HCT116 (cell line): Measurements from ENCODE around the gene CCM2. TPM values are rescaled to one million over a fixed set of nuclear protein-coding genes. Genes with fewer than 3 reads are reported as not detected.

Experiments
- ATAC-seq: fragments of 200-7000 bp; cut with Tn5 transposase; 2 replicates; pipeline ENCODE4 v1.9.1; 2020; ENCODE audit warnings: mild to moderate bottlenecking, moderate library complexity
- BruUV-seq: library from RNA; stranded (reverse); fragments of 400-500 nt; replicated peaks from 2 replicates; lab custom pipeline; 2021; lab: Mats Ljungman, UMichigan
- CTCF ChIA-PET: fragments of 300-600 bp; sonication (Branson Sonifier 250); formaldehyde crosslinking; loops from one replicate; lab custom pipeline; 2021; ENCODE audit warnings: antibody characterized with exemption; lab: Charles Lee
- POLR2A ChIA-PET: fragments of 300-600, 350-600 bp; sonication (Branson Sonifier 250); formaldehyde crosslinking; loops from one replicate; lab custom pipeline; 2021; ENCODE audit warnings: antibody characterized with exemption; lab: Charles Lee
- RAD21 ChIA-PET, 2 experiments: fragments of 300-600 bp; sonication (Branson Sonifier 250); formaldehyde crosslinking; loops; one replicate each; lab custom pipeline; 2023; ENCODE audit warnings: low total read pairs in 2 of 2; ENCODE audit not compliant: uncharacterized antibody in 2 of 2, unreplicated experiment in 2 of 2, low non-redundant PET in 1 of 2; lab: Charles Lee
- DNase-seq: peaks from one replicate; pipeline ENCODE4 v3.0.0-alpha.2; 2010; ENCODE audit warnings: low read depth, low spot score
- H2AFZ ChIP-seq: fragments of 200-600 bp; shearing (Covaris generic), sonication (generic); 2 replicates; pipeline ENCODE4 v1.6.1; 2017; ENCODE audit warnings: low read depth, mixed run types, mixed read lengths, antibody characterized with exemption, low read length; ENCODE audit not compliant: poor library complexity, severe bottlenecking
- H3K27ac ChIP-seq: 2 replicates; pipeline ENCODE4 v1.5.1; 2012; ENCODE audit warnings: low read depth, low read length
- H3K27me3 ChIP-seq: fragments of 200-600 bp; sonication (generic); 2 replicates; pipeline ENCODE4 v1.6.1; 2016; ENCODE audit warnings: mixed run types, low read length, mixed read lengths; ENCODE audit not compliant: insufficient read depth
- H3K36me3 ChIP-seq, 2 experiments: fragments of 200-500 bp in 1 of 2; fragments of 200-600 bp in 1 of 2; sonication (Bioruptor generic) in 1 of 2; sonication (generic) in 1 of 2; 2 replicates each; pipeline versions ENCODE4 v1.5.1 to v1.6.1; 2014 to 2016; ENCODE audit warnings: low read length in 2 of 2, inconsistent platforms in 1 of 2, mixed read lengths in 1 of 2, mixed run types in 1 of 2; ENCODE audit not compliant: insufficient read depth in 2 of 2, control insufficient read depth in 1 of 2
- H3K4me1 ChIP-seq, 2 experiments: fragments of 200-600 bp in 1 of 2; sonication (generic) in 1 of 2; 2 replicates each; pipeline versions ENCODE4 v1.5.1 to v1.6.1; 2012 to 2017; ENCODE audit warnings: low read length in 2 of 2, inconsistent platforms in 1 of 2, mild to moderate bottlenecking in 1 of 2, mixed read lengths in 1 of 2, mixed run types in 1 of 2, moderate library complexity in 1 of 2; ENCODE audit not compliant: insufficient read depth in 2 of 2, control insufficient read depth in 1 of 2
- H3K4me2 ChIP-seq: fragments of 200-600 bp; sonication (generic); 2 replicates; pipeline ENCODE4 v1.6.1; 2017; ENCODE audit warnings: mixed run types, low read length, mixed read lengths
- H3K4me3 ChIP-seq, 2 experiments: fragments of 200-600 bp in 1 of 2; sonication (generic) in 1 of 2; replicated peaks in 1 of 2; 2 replicates each; pipeline ENCODE4 v1.5.1; 2011 to 2016; ENCODE audit warnings: low read length in 2 of 2, control low read depth in 1 of 2, low read depth in 1 of 2, mild to moderate bottlenecking in 1 of 2, mixed read lengths in 1 of 2, mixed run types in 1 of 2
- H3K79me2 ChIP-seq: fragments of 200-600 bp; sonication (generic); 2 replicates; pipeline ENCODE4 v1.6.1; 2017; ENCODE audit warnings: mild to moderate bottlenecking, mixed run types, low read length, moderate library complexity, mixed read lengths; ENCODE audit not compliant: insufficient read depth
- H3K9ac ChIP-seq: fragments of 200-600 bp; sonication (generic); 2 replicates; pipeline ENCODE4 v1.6.1; 2016; ENCODE audit warnings: low read length, mixed read lengths
- H3K9me2 ChIP-seq: fragments of 200-600 bp; sonication (generic), shearing (Covaris generic); 2 replicates; pipeline ENCODE4 v1.6.1; 2017; ENCODE audit warnings: mixed run types, mild to moderate bottlenecking, moderate library complexity; ENCODE audit not compliant: insufficient read depth
- H3K9me3 ChIP-seq, 2 experiments: fragments of 200-500 bp in 1 of 2; fragments of 200-600 bp in 1 of 2; sonication (Bioruptor generic) in 1 of 2; sonication (generic) in 1 of 2; 2 replicates each; pipeline ENCODE4 v1.6.1; 2014 to 2017; ENCODE audit warnings: low read length in 2 of 2, mixed read lengths in 2 of 2, inconsistent platforms in 1 of 2, low read depth in 1 of 2, mild to moderate bottlenecking in 1 of 2, mixed run types in 1 of 2, moderate library complexity in 1 of 2; ENCODE audit not compliant: control insufficient read depth in 1 of 2, insufficient read depth in 1 of 2
- H4K20me1 ChIP-seq: fragments of 200-600 bp; sonication (generic), shearing (Covaris generic); 2 replicates; pipeline ENCODE4 v1.6.1; 2017; ENCODE audit warnings: mixed run types, mild to moderate bottlenecking, moderate library complexity; ENCODE audit not compliant: insufficient read depth
- CBX3 ChIP-seq: IDR thresholded peaks from 2 replicates; pipeline ENCODE4 v1.6.1; 2012; ENCODE audit warnings: low read depth
- CEBPB ChIP-seq: IDR thresholded peaks from 2 replicates; pipeline ENCODE4 v1.6.1; 2012; ENCODE audit warnings: low read depth
- ELF1 ChIP-seq: IDR thresholded peaks from 2 replicates; pipeline ENCODE4 v1.6.1; 2012; ENCODE audit warnings: low read depth, borderline replicate concordance
- EZH2 ChIP-seq: fragments of 200-600 bp; sonication (generic); IDR thresholded peaks from 2 replicates; pipeline ENCODE4 v1.6.1; 2017; ENCODE audit warnings: antibody characterized with exemption, mixed run types
- EZH2phosphoT487 ChIP-seq: fragments of 200-600 bp; IDR thresholded peaks from 2 replicates; pipeline ENCODE4 v1.6.1; 2018; ENCODE audit warnings: antibody characterized with exemption, borderline replicate concordance
- FOSL1 ChIP-seq: IDR thresholded peaks from 2 replicates; pipeline ENCODE4 v1.6.1; 2012; ENCODE audit warnings: low read depth
- JUND ChIP-seq: IDR thresholded peaks from 2 replicates; pipeline ENCODE4 v1.6.1; 2012
- MAX ChIP-seq: IDR thresholded peaks from 2 replicates; pipeline ENCODE4 v1.6.1; 2012
- POLR2A ChIP-seq: IDR thresholded peaks from 2 replicates; pipeline ENCODE4 v1.7.0; 2011; ENCODE audit warnings: borderline replicate concordance; ENCODE audit not compliant: insufficient read depth, insufficient read length; ENCODE audit errors: extremely low read depth
- POLR2AphosphoS5 ChIP-seq: IDR thresholded peaks from 2 replicates; pipeline ENCODE4 v1.6.1; 2011; ENCODE audit warnings: mild to moderate bottlenecking, low read depth, low read length, moderate library complexity
- RAD21 ChIP-seq: IDR thresholded peaks from 2 replicates; pipeline ENCODE4 v1.6.1; 2012; ENCODE audit warnings: low read depth, mild to moderate bottlenecking
- SIN3A ChIP-seq: IDR thresholded peaks from 2 replicates; pipeline ENCODE4 v1.6.1; 2012; ENCODE audit warnings: low read depth
- YY1 ChIP-seq: IDR thresholded peaks from 2 replicates; pipeline ENCODE4 v1.6.1; 2011; ENCODE audit warnings: low read length, low read depth, moderate library complexity, mild to moderate bottlenecking; ENCODE audit not compliant: insufficient replicate concordance; ENCODE audit errors: extremely low read depth
- ZBTB33 ChIP-seq: IDR thresholded peaks from 2 replicates; pipeline ENCODE4 v1.6.1; 2011; ENCODE audit warnings: mild to moderate bottlenecking, low read length, moderate library complexity; ENCODE audit not compliant: insufficient replicate concordance; ENCODE audit errors: extremely low read depth
- ZNF274 ChIP-seq: fragments of 200-500 bp; sonication (Bioruptor generic); IDR thresholded peaks from 2 replicates; pipeline ENCODE4 v1.6.1; 2014; ENCODE audit warnings: mild to moderate bottlenecking, low read depth, low read length, inconsistent platforms
- intact Hi-C: fragments of 100-400 bp; cut with micrococcal nuclease; formaldehyde crosslinking; loops from 2 replicates; pipeline ENCODE4 v1.10.0; 2022
- total RNA-seq: library from RNA; stranded (reverse); gene quantifications from one replicate; pipeline ENCODE4 v1.2.1, GENCODE V29; 2021; ENCODE audit not compliant: unreplicated experiment

Gene CCM2
- total RNA-seq, 1 experiment from 2014 or later = 34.4 TPM

GRCh38 chr7:45055016-45055415, 55.0 kb downstream of the CCM2 start:
- ATAC-seq (no peak), DNase-seq (no peak)
- ChIA-PET CTCF (no interaction called here), RAD21 (no interaction called here), POLR2A (no interaction called here)
- Histone ChIP-seq H3K79me2 (peaks cover 4% of the 10 kb centered on the region; the same call in 1 of the 2 replicates), H3K4me1 (peaks cover 0 to 15% of the 10 kb centered on the region in 2 experiments; a peak in 2 of 4 replicates), H3K27me3 (no peaks in the 10 kb centered on the region), H2AFZ (no peak overlapping the region), H3K4me3 (no peak overlapping the region), H3K4me2 (no peak overlapping the region), H3K27ac (no peak overlapping the region), H4K20me1 (no peaks in the 10 kb centered on the region), H3K9me3 (no peaks in the 10 kb centered on the region), H3K9me2 (no peaks in the 10 kb centered on the region), H3K36me3 (no peaks in the 10 kb centered on the region; a peak in 1 of 4 replicates), H3K9ac (no peak overlapping the region)
- no TSS peak for BruUV-seq
- intact Hi-C loops = no loop called here
- TF ChIP-seq EZH2 = no peak
- TF ChIP-seq JUND = no peak
- no peak for TF ChIP-seq POLR2A
- TF ChIP-seq SIN3A = no peak
- TF ChIP-seq ZBTB33 = no peak
- TF ChIP-seq RAD21 = no peak
- TF ChIP-seq POLR2AphosphoS5 = no peak
- TF ChIP-seq MAX = no peak
- TF ChIP-seq EZH2phosphoT487 = no peak
- no peak for TF ChIP-seq ELF1
- no peak for TF ChIP-seq FOSL1
- no peak for TF ChIP-seq ZNF274
- TF ChIP-seq CBX3 = no peak
- no peak for TF ChIP-seq YY1
- no peak for TF ChIP-seq CEBPB
